ENCODE measurements around the gene DNAJB11.

DNA sequence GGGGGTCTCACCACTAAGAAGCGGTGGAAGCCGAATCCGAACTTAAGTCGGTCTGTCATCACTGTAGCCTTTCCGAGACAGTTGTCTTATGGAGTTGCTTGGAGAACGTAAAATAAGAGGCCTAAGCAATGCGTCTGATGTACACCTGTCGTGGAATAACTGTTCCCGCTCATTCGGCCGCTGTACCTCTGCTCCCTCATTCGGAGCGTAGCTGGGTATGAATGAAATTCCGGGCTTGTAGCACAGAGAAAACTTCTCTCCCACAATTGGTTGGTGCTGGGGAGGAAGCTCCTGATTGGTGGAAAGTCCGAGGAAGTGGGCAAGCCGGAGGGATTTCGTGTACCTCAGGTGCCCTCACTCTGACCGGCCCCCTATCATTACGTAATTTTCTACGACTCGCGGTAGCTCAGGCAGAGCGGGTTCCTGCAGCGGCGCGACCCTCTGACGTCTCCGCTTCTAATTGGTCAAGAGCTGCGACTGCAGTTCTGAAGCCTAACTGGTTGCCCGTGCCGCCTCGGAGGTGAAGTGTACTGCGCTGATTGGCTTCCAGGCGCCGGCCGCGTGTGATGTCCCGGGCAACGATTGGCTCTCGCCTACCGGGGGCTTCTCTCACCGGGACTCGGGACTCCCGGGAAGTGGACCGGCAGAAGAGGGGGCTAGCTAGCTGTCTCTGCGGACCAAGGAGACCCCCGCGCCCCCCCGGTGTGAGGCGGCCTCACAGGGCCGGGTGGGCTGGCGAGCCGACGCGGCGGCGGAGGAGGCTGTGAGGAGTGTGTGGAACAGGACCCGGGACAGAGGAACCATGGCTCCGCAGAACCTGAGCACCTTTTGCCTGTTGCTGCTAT is at the start of gene DNAJB11:
- TF ChIP-seq EZH2phosphoT487 (IDR thresholded peaks at IDR 0.05; ENCODE audit: insufficient read depth, low read depth) (no peak), EZH2 (IDR thresholded peaks at IDR 0.05; ENCODE audit: insufficient read depth, poor library complexity, severe bottlenecking) (no peak)

Measured in GM23248 (cell line).